ENCODE results near the gene MTNR1A. TPM values are rescaled to one million over a fixed set of nuclear protein-coding genes. Genes with fewer than 3 reads are reported as not detected.

Gene MTNR1A
- polyA plus RNA-seq, 1 donor (not counting 4 experiments of a cell fraction or from before 2014, with no cell fraction given) = 0.12 TPM

DNA sequence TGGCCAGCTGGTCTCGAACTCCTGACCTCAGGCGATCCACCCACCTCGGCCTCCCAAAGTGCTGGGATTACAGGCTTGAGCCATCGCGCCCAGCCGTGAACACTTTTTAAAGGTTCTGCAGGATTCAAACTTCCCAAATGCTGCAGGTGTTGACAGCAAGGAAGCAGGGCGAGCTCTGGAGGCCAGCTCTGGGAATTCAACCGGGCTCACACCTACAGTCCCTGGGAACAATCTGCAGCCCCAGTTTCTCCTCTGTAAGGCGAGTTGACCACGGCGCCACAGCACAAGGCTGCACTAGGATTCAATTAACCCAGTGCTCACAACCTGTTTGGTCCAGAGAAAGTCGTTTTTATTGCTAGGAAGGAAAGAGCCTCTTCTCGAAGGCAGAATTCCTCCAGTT is 1.6 kb downstream of the MTNR1A start:
- no peak overlapping the region for H3K4me2 ChIP-seq (ENCODE audit: control insufficient read depth, extremely low read depth, insufficient read depth, low read depth, low read length)
- no peak overlapping the region for H2AFZ ChIP-seq (ENCODE audit: control insufficient read depth, low read length)
- no peak overlapping the region for H3K27ac ChIP-seq (ENCODE audit: control insufficient read depth, insufficient read depth, low read length)
- no peak overlapping the region for H3K4me3 ChIP-seq (ENCODE audit: control insufficient read depth in 2 of 3, extremely low read depth in 1 of 3, insufficient read depth in 2 of 3, low read depth in 1 of 3, low read length in 3 of 3)
- peaks cover 10% of the 10 kb centered on the region for H3K27me3 ChIP-seq (ENCODE audit: control insufficient read depth, extremely low read depth, insufficient read depth, low read length)
- no peaks in the 10 kb centered on the region for H3K79me2 ChIP-seq (ENCODE audit: control insufficient read depth, insufficient read depth, low read length)
- FAIRE-seq = no peak
- peaks cover 6% of the 10 kb centered on the region for H3K4me1 ChIP-seq (ENCODE audit: control insufficient read depth, extremely low read depth, insufficient read depth, low read length)
- no peak for DNase-seq (ENCODE audit: low read depth, low spot score)
- dilution Hi-C loops (cut with MboI; ENCODE audit: extremely low pct_ligation_motif_present, low sequenced_read_pairs) = loop anchor here (10.0 kb wide), 1 partner anchor 259 kb away; no protein-coding TSS in a partner anchor
- H3K9me3 ChIP-seq (ENCODE audit: control insufficient read depth, low read depth, low read length) = no peaks in the 10 kb centered on the region
- no peak overlapping the region for H3K9ac ChIP-seq (ENCODE audit: control insufficient read depth, extremely low read depth, insufficient read depth, low read length)
- TF ChIP-seq EZH2 (IDR thresholded peaks at IDR 0.05; ENCODE audit: low read length) (no peak), CTCF (optimal IDR thresholded peaks at IDR 0.05 in 1 of 3, IDR thresholded peaks at IDR 0.05 in 1 of 3, conservative IDR thresholded peaks at IDR 0.05 in 1 of 3; ENCODE audit: extremely low read depth in 1 of 3, insufficient read depth in 2 of 3, low read length in 3 of 3) (no peak)
- no peaks in the 10 kb centered on the region for H3K9me1 ChIP-seq (ENCODE audit: control insufficient read depth, extremely low read depth, insufficient read depth, low read length)
- H3K36me3 ChIP-seq (ENCODE audit: control insufficient read depth in 2 of 2, extremely low read depth in 1 of 2, insufficient read depth in 2 of 2, low read length in 2 of 2) = no peaks in the 10 kb centered on the region
- no peaks in the 10 kb centered on the region for H4K20me1 ChIP-seq (ENCODE audit: control insufficient read depth, extremely low read depth, insufficient read depth, low read length)

DNA sequence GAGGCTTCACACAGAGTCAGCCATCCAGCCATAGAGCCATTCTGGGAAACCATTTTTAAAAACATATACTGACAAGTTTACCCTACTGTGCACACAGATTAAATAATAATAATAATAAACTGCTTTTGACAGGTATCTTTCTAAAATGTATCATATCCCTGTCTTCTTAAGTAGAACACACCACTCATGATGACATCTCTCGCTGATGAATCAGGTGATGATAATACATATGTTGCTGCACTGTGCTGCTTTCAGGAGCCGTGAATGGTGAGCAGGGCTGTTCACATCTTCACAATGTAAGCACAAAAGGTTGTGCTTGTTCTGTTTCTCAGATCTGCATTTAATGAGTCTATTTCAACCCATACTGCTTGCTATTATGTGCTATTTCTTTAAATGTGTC is 3.5 kb downstream of the MTNR1A start:
- peaks cover 4% of the 10 kb centered on the region for H3K9me3 ChIP-seq (ENCODE audit: control insufficient read depth, low read depth, low read length)
- H2AFZ ChIP-seq (ENCODE audit: control insufficient read depth, low read length) = no peak overlapping the region
- H3K27ac ChIP-seq (ENCODE audit: control insufficient read depth, insufficient read depth, low read length) = no peak overlapping the region
- peaks cover 6% of the 10 kb centered on the region for H3K4me1 ChIP-seq (ENCODE audit: control insufficient read depth, extremely low read depth, insufficient read depth, low read length)
- H3K27me3 ChIP-seq (ENCODE audit: control insufficient read depth, extremely low read depth, insufficient read depth, low read length) = peaks cover 10% of the 10 kb centered on the region
- H3K36me3 ChIP-seq (ENCODE audit: control insufficient read depth in 2 of 2, extremely low read depth in 1 of 2, insufficient read depth in 2 of 2, low read length in 2 of 2) = no peaks in the 10 kb centered on the region
- DNase-seq (ENCODE audit: low read depth, low spot score) (no peak), FAIRE-seq (no peak)
- H4K20me1 ChIP-seq (ENCODE audit: control insufficient read depth, extremely low read depth, insufficient read depth, low read length) = no peaks in the 10 kb centered on the region
- H3K9ac ChIP-seq (ENCODE audit: control insufficient read depth, extremely low read depth, insufficient read depth, low read length) = no peak overlapping the region
- dilution Hi-C loops (cut with MboI; ENCODE audit: extremely low pct_ligation_motif_present, low sequenced_read_pairs) = loop anchor here (10.0 kb wide), 1 partner anchor 257 kb away; no protein-coding TSS in a partner anchor
- H3K9me1 ChIP-seq (ENCODE audit: control insufficient read depth, extremely low read depth, insufficient read depth, low read length) = no peaks in the 10 kb centered on the region
- H3K4me2 ChIP-seq (ENCODE audit: control insufficient read depth, extremely low read depth, insufficient read depth, low read depth, low read length) = no peak overlapping the region
- TF ChIP-seq CTCF (optimal IDR thresholded peaks at IDR 0.05 in 1 of 3, IDR thresholded peaks at IDR 0.05 in 1 of 3, conservative IDR thresholded peaks at IDR 0.05 in 1 of 3; ENCODE audit: extremely low read depth in 1 of 3, insufficient read depth in 2 of 3, low read length in 3 of 3) (no peak), EZH2 (IDR thresholded peaks at IDR 0.05; ENCODE audit: low read length) (no peak)
- H3K79me2 ChIP-seq (ENCODE audit: control insufficient read depth, insufficient read depth, low read length) = no peaks in the 10 kb centered on the region
- H3K4me3 ChIP-seq (ENCODE audit: control insufficient read depth in 2 of 3, extremely low read depth in 1 of 3, insufficient read depth in 2 of 3, low read depth in 1 of 3, low read length in 3 of 3) = no peak overlapping the region

Data from keratinocyte (primary cell).